Measurements from ENCODE around the gene HLCS.

Gene HLCS

DNA sequence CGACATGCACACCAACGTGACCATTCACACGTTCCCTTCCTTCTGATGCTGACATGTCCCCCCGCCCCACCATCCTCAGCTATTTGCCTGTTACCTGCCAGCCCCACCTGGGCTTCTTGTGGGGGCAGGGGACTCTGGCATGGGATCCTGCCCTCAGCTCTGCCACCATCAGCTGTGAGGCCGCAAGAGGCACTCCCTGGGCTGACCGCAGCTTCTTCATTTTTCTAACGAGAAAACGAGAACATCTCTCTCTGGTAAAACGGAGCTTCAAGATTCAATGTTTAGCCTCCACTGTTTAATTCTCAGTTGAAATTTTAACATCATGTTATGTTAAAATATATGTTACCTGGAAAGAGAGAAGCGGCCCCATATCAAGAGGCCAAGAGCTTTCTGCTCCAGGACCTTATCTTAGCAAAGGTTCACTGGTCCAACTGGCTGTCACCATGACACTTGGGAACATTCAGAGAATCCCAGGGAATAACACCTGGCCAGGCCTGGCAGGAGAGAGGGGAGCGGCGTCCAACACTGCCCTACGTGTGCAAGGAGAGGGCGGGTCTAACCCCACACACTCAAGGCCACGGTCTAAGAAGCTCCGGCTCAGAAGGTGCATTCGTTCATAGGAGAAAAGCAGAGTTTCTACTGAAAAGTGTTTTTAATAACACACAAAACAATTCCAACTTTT, 51.3 kb downstream of the HLCS start:
- DNase-seq (ENCODE audit: low read depth, low spot score) = no peak

DNA sequence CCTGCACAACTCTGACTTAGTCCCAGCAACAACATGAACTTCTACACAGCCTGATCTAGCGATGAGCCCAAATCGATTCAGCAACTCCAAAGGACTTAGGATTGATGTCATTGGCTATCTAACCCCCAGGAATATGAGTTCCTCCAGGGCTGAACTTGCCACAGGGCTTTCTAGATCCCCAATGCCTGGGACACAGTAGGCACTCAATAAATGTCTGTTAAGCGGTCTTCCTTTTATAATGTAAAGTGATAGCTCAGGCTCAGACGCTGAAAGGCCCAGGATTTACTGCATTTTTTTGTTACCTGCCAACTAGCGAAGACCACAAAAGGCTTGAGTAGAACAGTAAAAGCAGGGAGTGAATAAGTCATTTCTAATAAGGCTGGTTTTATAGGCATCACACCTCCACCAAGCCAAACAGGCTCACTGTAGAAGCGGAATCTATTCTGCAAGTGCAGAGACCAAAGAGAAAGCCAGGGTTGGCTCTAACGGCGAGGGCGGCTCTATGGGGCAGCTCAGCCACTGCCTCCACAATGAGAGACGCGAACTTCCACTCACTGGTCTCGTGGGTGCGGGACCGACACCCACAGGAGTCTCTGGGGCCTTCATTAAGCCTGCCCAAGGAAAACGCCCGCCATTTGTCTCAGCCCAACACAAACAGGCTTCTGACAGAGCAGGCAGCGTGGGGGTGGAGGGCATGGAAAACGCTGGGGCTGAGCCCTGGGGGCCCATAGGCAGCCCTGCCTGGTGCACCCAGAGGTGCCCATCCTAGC, 52.0 kb downstream of the HLCS start:
- no peak for DNase-seq (ENCODE audit: low read depth, low spot score)

DNA sequence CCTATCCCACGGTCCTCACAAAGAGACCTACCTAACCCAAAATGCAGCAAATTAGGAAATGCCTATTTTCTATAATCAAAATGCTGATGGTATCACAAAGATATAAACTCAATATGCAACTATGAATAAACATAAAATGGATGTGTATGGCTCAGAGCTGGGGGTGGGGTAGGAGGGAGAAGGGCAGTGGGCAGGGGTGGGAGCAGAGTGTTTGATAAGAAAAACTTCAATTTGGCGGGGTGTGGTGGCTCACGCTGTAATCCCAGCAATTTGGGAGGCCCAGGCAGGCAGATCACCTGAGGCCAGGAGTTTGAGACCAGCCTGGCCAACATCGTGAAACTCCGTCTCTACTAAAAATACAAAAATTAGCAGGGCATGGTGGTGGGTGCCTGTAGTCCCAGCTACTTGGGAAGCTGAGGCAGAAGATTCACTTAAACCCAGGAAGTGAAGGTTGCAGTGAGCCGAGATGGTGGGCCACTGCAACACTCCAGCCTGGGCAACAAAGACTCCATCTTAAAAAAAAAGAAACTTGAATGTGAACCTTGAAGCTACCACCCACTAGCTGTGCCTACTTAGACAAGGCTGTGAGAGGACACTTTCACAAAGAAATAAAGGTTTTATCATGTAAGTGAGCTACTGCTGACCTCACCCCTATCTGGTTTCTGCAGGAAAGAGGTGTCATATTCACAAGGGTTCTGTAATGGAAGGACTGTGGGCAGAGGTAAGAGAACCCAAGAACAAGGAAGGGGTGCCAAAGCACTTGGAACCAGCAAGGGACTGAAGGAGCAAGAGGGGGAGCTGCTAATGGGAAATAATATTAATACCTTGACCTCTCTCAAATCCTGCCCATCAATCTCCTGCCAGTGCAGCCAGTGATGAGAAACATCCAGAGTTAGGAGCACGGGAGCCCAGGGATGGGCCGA, 53.0 kb downstream of the HLCS start:
- DNase-seq (ENCODE audit: low read depth, low spot score) = no peak

DNA sequence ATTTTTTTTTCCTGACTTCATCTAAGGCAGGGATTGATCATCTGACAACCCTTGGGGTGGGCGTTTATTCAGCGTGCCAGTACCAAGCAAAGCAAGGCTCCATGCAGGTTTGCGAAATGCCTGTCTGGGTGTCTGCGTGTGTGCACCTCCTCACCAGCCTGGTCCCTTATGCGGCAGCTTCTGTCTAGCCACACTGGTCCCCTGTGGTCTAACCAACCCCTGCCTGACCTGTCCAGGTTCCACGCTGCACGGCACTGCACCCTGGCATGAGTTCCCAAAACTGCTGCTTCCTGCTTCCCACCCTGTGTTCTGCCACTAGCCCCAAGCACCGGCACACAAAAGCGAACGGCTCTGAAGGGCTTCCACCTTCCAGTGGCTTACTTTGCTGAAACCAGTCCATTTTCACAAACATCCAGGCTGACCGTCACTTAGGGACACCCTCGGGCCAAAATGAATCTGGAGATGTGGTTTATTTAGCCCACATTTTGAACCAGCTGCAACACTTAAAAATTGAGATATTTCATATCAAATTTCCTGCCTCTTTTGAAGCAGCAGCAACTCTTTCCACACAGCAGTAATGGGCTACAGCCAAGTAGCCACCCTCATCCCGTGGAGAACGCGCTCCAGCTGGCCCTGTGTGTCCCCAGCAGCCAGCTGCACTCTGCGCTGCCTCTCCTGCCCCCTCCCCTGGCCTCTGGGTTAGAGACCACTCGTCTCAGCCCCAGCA, 55.7 kb downstream of the HLCS start:
- no peak for DNase-seq (ENCODE audit: low read depth, low spot score)

DNA sequence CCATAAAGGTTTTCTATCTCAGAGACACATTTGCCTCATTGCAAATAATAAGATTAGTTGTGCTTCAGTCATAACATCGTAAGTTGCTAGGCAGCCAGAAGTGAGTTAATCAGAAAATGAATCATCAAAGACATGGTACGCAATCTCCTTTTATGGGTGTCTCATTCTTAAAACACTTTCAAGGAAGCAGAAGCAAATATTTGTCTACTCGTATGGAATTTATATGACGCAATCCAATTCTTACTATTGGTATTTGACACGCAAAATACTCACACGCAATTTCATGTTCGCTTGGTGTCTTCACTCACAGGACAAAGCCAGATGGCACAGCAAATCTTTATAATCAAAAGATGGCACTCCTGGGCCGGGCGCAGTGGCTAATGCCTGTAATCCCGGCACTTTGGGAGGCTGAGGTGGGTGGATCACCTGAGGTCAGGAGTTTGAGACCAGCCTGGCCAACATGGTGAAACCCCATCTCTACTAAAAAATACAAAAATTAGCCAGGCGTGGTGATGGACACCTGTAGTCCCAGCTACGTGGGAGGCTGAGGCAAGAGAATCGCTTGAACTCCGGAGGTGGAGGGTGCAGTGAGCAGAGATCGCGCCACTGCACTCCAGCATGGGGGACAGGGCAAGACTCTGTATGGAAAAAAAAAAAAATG, 56.4 kb downstream of the HLCS start:
- DNase-seq (ENCODE audit: low read depth, low spot score) = no peak

DNA sequence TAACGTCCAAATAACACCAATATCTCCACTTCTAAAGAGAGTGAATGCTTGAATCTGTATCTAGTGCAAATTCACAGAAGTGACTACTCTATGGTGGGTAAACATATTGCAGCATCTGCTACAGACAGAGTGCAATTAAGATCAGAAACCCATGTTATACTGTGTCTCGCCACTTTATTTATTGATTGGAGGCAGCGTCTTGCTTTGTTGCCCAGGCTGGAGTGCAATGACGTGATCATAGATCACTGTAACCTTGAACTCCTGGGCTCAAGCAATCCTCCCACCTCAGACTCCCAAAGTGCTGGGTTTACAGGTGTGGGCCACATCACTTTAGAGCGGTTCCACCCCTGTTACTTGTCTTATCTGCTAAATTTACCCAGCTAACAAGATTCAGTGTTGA, 57.0 kb downstream of the HLCS start:
- no peak for DNase-seq (ENCODE audit: low read depth, low spot score)

DNA sequence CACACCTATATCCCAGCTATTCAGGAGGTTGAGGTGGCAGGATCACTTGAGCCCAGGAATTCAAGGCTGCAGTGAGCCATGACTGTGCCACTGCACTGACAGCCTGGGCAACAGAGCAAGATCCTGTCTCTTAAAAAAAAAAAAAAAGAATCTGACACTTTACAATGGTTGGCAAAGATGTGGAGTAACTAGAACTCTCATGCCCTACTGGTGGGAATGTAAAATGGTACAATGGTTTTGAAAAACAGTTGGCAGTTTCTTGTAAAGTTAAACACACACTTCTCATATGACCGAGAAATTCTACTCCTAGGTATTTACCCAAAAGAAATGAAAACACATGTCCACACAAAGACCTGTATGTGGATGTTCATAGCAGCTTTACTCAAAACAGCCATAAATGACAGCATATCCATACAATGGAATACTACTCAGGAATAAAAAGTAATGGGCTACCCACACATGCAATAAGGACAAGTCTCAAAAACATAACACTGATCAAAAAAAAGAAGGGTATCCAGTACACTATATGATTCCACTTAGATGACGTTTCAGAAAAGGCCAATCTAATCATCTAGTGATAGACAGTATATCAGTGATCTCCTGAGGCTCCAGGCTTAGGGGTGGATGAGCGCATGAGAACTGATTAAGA, 58.1 kb downstream of the HLCS start:
- no peak for DNase-seq (ENCODE audit: low read depth, low spot score)

DNA sequence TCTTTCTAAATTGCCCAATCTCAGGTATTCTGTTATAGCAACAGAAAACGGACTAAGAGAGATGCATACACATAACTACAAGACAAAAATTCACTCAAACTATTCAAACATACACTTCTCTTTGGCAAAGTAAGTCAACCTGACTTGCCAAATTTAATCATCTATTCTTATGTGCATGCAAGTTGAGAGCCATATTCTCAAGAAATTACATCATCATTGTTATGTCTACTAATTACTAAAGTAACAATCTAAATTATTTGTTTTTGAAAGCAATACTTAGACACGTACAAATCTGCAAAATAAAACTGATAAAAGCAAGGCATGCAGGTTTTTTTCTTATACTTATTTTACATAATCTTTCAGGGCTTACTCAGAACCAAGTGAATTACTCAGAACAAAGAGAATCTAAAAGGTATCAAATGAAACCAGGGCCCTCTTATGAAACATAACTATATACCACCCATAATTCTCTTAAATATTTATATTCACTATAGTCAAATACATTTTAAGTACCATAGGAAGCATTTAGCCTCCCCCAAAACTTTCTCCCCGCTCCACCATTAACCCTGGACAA, 62.3 kb downstream of the HLCS start:
- no peak for DNase-seq (ENCODE audit: low read depth, low spot score)

DNA sequence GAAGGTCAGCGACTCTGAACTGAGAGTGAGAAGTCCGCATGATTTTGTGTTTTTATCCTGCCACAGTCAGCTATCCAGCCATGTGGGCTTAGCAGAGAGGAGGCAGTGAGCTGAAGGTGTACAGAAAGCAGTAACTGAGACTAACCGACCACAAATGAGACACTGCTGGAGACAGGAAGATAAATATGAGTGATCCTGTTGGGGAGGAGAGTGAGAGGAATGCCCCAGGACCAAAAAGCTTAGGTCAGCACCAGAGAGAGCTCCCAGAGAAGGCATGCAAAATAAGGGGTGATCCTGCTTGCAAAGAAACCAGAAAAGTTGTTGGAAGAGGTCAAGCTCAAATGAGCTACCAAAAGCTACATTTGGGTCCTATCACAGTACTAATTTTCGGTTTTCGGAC, 63.7 kb downstream of the HLCS start:
- DNase-seq (ENCODE audit: low read depth, low spot score) = no peak

DNA sequence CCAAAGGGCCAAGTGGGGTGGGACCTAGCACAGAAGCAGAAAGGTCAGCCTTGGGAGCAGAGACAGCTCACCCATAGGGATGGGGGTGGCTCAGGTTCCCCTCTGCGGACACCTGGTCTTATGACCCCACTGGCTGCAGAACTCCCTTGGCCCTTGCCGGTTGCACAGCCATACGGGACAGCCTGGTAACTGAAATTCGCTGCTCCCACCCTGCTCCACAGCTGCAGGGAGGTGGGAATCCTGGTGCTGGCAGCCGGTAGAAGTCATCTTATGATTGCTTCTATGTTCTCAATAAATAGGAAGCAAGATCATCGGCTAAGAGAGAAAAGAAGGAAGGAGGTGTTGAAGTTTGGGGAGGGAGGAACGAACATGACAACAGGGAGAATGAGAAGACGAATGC, 64.1 kb downstream of the HLCS start:
- DNase-seq (ENCODE audit: low read depth, low spot score) = no peak

DNA sequence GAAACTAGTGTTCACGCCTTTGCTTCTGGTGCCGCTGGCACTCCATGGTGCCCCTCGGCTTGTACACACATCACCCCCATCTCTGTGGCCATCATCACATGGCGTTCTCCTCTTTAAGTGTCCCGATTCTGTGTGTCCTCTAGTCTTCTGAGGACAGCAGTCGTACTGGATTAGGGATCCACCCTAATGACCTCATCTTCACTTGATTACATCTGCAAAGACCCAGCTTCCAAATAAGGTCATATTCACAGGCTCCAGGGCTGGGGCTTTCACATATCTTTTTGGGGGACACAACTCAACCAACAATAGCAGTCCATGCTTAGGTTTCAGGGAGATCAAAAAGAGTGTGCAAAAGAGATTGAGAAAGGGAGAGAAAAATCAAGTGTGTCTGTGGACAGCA, 64.9 kb downstream of the HLCS start:
- no peak for DNase-seq (ENCODE audit: low read depth, low spot score)

DNA sequence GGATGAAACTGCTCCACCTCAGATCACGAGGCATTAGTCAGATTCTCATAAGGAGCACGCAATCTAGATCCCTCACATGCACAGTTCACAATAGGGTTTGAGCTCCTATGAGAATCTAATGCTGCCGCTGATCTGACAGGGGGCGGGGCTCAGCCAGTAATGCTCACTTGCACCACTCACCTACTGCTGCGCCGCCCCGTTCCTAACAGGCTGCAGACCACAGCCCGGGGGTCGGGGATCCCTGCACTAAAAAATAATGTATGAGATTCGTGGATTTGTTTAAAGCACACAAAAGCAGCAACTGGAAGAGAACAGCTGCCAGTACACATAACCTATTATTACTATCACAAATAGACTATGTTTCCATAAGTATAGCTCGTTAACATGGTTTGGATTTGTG, 72.9 kb downstream of the HLCS start:
- DNase-seq (ENCODE audit: low read depth, low spot score) = no peak

DNA sequence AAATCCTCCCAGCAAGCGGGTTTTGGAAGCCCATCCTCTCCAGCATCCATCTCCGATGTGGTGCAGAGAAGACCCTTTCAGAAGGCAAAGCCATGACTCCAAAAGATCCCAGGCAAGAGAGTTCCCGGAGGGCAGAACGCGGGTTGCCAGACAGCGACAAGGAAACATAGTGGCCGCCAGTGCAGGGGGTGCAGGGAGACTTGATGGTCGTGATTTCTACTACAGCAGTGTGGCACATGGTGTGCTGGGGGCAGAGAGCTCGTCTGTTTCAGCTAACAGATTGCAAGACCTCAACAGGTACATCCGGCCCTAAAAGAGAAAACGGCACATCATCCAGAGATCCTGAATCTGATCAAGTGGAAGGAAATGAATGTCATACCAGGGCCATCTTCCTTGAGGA, 74.3 kb downstream of the HLCS start:
- no peak for DNase-seq (ENCODE audit: low read depth, low spot score)

DNA sequence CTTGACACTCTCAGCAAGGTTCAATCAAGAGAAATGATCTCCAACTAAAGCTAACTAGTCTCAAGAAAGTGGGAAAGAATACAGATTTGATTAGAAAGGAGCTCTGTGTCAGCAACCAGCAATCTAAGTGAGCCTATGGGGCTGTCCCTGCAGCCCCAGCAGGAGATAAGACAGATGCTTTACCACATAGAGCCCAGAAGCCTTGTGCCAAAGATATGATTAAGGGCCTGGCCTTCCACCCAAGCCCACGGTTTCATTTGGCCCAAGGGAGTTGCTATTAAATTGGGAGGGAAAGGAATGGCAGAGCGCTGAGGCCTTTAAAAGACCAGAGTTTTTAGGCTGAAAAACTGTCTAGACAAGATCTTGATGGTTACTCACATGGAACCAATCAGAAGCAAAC, 74.8 kb downstream of the HLCS start:
- no peak for DNase-seq (ENCODE audit: low read depth, low spot score)

DNA sequence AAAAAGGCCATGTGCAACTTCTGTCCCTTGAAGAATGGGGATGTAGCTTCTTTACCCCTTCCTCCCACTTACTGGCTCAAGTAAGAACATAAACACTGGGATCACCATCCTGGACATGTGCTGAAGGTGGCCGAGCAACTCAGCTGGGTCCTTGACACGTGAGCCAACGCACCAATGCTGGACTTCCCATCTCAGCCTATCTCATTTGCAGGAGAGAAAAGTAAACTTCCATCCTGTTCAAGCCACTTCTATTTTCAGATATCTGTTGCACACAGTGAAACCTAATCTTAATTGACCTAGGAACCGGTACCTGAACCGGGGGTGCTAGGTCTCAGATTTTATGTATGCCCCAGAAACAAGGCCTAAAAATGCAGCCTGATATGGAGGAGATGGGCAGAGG, 75.3 kb downstream of the HLCS start:
- no peak for DNase-seq (ENCODE audit: low read depth, low spot score)

DNA sequence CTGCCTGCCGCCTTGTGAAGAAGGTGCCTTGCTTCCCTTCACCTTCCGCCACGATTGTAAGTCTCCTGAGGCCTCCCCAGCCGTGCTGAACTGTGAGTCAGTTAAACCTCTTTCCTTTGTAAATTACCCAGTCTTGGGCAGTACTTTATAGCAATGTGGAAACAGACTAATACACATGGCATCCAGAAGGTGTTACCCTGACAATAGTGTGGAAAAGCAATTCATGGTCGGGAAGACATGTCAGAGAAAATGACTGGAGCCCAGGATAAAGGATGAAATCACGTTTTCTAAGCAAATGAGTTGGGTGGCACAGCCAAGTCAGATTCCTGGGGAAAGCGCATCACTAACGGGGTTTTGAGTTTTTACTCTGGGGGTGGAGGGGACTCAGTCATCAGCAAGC, 76.4 kb downstream of the HLCS start:
- no peak for DNase-seq (ENCODE audit: low read depth, low spot score)

DNA sequence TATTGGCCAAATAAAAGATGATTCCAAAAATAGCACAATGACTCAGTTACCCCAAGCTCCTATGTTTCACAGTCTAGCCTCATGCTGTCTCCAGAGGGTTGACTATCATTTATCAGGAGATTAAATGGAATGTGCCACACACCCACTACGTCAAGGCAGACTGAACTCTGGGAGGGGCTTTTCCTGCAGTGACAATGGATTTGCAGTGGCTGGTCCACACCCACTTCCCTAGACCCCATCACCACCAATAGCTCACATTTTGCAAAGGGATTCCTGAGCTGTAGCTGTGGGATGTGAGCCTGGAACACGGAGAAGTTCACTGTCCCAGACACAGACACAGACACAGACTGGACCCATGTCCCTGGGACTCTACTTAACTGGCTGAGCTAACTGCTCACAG, 77.1 kb downstream of the HLCS start:
- DNase-seq (ENCODE audit: low read depth, low spot score) = no peak

DNA sequence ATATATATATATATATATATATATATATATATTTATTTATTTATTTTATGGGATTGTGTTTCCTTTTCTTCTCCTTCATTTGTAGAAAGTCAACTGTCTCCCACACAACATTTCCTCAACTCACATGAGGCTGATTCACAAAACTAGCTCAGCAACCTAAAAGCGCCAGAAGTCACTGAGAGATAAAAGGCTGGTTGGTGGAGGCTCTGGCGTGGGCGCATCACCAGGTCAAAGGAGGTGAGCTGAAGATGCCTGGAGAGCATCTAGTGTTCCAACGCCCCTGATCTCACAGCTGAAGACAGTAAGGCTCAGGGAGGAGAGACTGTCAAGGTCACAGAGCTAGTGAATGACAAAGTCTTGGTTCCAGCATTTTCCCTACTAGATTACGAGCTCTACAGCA, 78.0 kb downstream of the HLCS start:
- DNase-seq (ENCODE audit: low read depth, low spot score) = no peak

DNA sequence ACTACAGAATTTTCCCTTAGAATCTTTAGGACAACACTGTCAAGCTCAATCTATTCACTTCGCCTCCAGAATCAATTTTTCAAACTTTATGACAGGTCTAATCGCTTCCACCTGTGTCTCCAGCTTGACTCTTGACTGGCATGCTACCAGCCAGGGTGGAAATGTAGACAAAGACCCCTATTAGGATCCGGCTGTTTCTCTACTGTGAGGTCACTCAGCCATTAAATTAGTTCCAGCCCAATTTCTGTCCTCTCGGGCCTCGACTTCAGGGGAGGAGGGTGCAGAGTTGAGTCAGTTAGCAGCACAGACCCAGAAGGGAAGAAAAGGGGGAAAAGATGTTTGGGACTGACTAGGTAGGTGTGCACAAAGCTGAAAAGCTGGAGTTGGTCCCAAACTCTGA, 78.5 kb downstream of the HLCS start:
- no peak for DNase-seq (ENCODE audit: low read depth, low spot score)
